ENCODE results near the gene NCAPD2.
"Not testable (repeated sequence)": the region's sequence is repeated elsewhere in the genome, so short reads cannot be mapped to it uniquely, and the experiment has no call there.

Gene NCAPD2

DNA sequence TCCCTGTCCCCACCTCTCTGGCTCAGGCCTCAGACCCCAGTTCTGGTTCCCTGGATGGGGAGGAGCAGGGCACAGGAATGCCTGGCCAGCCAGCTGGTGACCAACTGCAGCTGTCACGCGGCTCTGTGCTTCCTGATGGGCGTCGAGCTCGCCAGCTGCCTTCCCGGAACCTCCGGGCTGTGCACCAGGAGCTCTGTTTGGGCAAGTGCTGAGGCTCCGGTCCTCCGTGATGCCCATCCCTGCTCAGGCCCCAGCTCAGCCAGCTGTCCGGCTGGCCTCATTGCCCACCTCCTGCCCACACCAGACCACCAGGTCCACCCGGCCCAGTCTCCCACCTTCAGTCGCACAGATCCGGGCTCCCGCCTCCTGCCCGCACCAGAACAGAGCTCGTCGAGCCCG, 57.2 kb downstream of the NCAPD2 start:
- no peak for DNase-seq

DNA sequence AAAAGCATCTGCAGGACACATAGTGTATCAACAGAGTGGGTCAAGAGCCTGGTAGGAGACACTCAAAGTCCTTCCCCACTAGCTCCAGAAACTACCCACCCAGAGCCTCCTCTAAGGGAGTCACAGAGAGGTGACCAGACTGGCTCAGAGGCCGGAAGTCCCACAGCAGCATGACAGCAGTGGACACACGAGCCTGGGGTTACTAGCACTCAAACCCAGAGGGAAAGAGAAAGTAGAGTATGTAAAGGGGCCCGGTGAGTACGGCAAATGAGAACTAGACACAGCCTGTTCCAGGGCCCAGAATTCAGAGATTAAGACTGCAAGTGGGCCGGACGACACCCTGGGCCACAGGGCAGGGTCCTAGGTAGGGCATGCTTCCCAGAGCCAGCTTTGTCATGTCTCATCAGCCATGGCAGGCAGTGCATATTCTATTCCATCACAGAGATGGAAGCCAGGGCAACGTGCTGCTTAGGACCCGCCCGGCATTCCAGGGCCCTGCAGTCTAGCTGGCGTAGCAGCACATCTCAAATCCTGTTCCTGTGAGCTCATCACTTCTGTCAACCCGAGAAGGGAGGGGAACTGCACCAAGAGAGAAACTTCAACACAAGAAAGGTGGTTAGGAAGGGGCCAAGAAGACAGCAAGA, 57.7 kb downstream of the NCAPD2 start:
- DNase-seq, result peak; percentile 83

DNA sequence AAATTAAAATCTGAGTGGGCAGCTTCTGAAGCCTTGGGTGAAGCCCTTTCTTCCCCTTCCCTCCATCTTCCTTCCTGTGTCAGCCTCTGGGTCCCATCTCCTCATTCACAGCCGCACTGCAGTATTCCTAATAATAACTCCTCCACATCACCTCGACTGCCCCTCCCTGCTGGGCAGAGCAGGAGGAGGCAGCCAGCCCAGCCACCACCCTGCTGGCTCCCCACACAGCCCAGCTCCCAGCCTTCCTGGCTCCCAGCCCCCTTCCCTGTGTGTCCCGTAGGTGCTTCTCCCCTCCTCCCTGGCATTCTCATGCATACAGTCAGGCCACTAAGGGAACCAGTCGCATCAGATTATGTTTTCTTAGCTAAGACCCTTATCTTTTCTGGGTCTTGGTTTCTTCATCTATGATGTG, 58.2 kb downstream of the NCAPD2 start:
- DNase-seq, result no peak

DNA sequence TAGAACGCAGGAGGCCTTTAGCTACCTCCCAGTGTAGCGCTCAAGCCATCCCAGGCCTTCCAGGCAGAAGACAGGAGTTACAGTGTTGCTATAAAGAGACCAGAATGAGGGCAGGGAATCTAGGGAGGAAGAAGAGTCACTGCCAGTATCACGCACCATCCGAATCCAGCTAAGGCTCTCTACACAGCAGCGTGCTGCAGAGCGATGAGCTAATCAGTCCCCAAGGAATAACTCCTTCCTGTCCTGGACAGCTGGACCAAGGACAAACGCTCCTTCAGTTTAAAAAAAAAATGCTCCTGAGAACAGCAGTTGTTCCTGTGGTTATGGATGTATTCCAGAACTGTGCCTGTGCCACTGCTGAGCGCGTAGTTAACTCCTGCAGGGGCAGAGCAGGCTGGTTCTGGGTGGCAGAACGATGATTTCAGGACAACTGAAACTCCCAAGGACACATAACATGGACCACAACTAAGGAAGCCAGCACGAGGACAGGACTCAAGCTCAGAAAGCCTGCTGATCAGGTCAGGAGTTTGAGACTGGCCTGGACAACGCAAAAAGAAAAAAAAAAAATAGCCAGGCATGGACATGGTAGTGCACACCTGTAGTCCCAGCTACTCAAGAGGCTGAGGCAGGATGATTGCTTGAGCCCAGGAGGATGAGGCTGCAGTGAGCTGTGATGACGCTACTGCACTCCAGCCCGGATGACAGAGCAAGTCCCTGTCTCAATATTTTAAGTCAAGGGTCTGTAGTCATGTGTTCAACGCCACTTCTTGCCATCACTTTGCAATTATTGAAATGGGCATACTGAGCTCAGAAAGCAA, 59.4 kb downstream of the NCAPD2 start:
- DNase-seq, result no peak

DNA sequence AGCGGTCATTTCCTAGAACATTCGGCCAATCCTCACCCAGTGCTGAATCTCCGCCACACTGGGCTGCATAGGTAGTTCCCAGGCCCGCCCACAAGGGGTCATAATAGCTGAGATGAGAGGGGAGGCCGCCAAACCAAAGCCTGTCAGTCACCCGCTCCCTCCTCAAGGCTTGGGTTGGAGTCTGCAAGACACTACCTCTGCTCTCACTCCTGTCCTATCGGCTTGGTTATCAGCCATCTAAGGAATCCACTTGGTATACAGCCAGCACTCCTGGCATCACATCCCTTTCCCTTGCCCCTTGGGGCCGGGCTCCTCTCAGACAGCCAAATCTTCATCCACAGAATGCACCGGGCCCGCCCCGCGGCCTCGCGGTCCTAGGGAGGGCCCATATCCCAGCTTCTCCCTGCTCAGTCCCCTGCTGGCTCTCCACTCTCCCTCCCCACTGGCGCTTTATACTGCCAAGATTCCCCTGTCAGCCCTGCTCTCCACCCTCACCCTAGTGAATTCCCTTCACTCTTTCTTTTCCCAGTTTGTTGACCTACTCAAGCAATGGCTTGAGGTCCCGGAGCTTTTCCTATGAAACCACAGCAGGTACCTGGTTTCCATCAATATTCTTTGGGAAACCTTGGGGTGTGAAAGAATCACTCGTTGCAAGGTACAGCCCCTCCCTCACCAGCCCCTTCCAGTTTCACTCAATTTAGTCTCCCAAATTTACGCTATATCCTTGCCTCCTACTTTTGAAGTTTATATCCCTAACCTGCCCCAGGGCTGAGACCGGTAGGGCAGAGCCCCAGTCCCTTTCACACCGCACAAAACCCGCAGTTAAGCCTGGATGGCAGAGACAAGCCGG, 60.5 kb downstream of the NCAPD2 start:
- DNase-seq, result peak; percentile 97

DNA sequence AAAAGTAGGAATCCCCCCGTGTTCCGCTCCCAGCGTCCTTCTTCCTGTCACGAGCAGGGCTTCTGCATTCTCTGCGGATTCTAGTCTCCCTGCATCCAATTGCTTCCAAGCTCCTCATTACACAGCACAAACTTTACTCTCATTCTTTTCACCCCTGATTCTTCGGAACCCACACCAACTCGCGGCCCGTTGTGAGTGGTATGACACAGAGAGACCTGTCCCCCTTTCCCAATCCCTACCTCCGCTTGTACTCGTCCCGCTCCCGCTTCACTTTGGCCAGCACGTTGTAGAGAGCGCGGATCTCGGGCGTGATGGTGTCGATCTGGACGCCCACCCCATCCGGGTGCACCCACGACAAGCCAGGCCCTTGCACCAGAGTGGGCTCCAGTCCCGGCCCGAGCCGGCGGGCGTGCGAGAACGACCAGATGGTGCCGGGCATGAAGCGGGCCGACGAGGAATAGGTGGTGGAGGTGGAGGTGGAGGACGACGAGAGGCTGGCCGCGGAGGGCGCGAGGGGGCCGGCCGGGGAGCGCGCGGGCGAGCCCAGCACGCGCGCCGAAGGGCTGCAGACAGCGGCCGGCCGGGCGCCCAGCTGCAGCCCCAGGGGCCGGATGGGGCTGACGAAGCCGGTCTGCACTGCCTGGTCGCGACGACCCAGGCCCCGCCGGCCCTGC, 61.3 kb downstream of the NCAPD2 start:
- no peak for DNase-seq

DNA sequence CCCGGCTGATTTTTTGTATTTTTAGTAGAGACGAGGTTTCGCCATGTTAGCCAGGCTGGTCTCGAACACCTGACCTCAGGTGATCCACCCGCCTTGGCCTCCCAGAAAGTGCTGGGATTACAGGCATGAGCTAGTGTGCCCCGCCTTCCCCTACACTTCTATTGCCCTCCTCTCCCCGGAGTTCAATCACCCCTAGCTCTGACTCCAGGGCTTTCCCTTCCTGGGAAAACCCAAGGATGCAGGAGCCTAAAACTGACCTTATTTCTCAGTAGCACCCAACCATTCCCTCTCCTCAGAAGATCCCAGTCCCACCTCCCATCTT, 62.6 kb downstream of the NCAPD2 start:
- DNase-seq, result not testable (repeated sequence)

DNA sequence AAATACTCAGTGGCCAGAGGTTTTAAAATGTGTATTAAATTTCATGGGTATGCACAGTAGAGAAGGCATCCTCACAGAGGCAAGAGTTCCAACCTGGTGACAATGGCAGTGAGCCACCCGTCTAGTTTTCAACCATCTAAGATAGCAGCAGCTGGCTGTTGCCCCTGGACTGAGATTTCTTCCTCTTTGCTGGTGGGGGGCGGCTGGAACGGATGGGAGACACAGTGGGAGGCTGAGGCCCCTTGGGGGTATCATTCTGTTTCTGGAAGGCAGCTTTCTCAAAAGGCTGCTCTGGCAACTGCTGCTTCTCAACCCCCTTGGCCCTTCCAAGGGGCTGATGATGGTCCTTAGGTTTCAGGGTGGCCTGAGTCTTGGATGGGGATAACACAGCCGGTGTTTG, 63.0 kb downstream of the NCAPD2 start:
- DNase-seq, result no peak

DNA sequence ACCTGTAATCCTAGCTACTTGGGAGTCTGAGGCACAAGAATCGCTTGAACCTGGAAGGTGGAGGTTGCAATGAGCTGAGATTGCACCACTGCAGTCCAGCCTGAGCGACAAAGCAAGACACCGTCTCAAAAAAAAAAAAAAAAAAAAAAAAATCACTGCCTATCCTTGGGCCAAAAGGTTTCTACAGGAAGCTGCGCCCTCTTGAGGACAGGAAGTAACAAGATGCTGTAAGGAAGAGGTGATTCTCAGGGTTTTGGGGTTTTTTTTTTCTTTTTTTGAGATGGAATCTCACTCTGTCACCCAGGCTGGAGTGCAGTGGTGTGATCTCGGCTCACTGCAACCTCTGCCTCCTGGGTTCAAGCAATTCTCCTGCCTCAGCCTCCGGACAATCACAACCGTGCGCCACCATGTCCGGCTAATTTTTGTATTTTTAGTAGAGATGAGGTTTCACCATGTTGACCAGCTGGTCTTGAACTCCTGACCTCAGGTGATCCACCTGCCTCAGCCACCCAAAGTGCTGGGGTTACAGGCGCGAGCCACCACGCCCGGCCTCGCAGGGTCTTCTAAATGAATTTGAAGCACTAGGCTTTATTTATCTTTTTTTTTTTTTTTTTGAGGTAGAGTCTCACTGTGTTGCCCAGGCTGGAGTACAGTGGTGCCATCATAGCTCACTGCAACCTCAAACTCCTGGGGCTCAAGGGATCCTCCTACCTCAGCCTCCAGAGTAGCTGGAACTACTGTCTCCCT, 64.3 kb downstream of the NCAPD2 start:
- not testable (repeated sequence) for DNase-seq

DNA sequence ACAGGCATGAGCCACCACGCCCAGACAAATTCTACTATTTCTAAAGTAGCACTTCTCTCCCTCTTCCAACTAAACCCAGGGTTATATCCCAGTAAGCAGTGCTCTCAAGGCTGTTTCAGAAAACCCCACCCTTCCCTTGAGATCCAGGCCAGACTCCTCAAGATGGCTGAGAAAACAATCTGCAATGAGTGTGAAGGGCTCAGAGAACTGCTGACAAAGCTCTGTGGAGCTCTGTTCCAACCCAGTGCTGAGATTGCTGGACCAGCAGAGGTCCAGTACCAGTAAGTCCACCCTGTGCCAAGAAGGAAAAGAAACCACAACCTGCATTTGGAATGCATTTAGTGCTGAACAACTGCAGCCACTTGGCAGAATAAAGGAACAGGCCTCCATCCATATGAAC, 65.6 kb downstream of the NCAPD2 start:
- DNase-seq, result no peak

DNA sequence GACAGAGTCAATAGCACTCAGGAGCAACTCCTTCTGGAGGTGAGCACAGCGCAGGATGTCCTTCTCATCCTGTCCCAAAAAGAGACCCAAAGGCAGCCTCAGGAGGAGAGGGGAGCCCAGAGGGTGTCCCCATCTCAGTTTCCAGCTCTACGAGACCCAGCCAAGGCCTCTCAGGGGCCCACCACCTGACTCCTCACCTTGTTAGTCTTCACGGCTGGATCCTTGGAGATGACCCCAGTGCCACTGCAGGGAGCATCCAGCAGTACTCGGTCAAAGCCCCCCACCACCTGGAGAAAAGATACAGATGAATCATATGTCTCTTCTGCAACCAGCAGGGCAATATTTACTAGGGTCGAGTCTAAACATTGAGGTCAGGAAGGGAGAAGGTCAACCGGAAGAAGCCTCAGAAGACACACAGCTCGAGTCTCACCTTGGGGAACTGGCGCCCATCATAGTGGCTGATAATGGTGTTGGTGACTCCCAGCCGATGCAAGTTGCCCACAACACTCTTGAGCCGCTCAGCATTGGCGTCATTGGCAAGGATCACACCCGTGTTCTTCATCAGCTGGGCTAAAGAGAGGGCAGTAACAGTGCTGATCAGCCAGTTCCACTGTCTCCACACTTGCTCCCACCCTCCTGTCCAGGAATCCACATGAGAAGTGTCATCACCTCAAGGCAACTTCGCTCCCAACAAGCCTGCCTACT, 66.8 kb downstream of the NCAPD2 start:
- no peak for DNase-seq

DNA sequence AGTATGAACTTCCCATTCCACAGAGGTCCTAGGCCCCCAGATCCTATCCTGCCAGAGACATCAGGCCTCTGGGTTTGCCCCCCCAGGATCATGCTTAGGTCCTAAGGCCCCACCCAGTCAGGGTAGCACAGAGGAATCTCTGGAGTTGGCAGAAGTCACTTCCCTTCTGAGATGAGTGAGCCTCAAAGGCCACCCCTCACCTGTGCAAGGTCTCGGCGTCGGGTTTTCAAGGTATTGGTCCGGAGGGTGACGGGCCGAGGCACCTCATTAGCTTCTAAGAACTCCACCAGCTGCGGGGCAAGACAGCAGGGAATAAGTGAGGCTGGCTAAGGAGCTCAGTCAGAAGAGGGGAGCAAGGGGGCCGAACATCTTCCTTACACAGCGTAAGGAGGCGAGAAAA, 69.0 kb downstream of the NCAPD2 start:
- DNase-seq, result no peak

DNA sequence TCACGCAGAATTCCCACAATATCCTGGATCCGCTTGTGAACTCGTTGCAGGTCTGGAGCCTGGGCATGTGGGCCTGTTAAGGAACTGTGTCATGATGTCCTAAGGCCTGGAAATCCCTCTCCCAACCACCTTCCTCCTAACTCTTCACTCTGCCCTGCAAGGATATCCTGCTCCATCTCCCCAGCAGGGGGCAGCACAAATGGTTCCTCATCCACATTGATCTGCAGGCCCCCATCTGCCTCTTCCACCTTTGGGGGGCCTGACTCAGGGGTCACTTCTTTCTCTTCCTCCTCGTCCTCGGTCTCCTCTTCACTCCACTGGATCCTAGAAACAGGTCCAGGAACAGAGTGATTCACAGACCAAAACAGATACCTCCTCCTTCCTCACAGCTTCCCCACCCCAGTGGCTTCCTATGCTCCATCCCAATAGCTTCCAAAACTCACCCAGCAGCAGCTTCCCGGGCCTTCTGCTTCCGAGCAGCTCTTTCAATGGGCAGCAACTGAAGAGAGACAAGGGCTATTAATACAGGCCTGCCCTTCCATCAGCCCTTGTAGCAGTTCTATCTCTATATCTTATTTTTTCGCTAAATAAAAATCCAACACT, 69.6 kb downstream of the NCAPD2 start:
- DNase-seq, result peak; percentile 80

DNA sequence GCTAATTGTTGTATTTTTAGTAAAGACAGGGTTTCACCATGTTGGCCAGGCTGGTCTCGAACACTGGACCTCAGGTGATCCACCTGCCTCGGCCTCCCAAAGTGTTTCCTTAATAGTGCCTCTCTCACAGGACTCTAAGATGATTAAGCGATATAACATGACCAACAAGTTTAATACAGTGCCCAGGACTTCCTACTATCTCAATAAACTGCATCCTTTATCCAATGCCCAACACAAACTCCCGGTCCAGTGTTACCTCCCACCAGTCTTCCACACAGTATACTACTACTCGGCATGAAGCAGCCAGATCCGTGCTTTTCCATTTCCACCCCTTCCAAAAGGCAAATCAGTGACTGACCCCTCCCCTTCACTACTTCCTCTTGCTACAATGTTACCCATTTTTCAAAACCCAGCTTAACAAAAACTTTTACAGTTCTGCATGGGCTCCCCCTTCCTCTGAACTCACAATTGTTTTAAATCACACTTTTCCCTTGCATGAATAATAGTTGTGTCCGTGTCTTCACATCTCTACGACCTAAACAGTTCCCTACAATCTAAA, 73.3 kb downstream of the NCAPD2 start:
- no peak for DNase-seq

DNA sequence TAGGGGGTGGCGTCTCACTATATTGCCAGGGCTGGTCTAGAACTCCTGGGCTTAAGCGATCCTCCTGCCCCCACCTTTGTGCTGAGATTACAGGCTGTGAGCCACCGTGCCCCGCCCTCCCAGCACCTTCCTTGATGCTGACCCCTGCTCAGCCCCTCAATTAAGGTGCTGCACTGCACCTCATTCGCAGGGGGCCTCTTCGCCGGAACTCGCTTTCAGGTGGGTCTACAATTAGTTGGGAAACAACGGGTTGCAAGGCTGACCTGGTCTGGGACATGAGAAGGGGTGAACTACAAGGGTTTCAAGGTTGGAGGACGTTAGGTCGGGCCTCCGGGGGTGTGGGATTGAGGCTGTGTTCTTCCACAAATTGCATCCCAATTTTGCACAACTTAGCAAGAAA, 75.4 kb downstream of the NCAPD2 start:
- DNase-seq, result no peak

DNA sequence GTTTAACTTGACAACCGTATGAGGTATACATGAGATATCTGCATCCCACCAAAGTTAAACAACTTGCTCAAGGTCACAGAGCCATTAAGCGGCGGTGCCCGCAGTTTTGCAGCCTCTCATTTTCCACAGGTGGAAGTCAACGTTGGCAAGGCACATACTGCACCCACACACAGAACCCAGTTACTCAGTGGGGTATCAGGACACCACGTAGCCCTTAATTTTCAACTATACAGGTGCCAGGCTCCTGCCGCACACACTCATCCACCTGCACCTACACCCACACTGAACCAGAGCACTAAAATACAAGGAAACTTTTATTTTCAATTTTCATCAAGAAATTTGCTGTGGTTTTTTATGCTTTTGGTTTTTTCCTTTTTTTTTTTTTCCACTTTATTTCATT, 75.9 kb downstream of the NCAPD2 start:
- no peak for DNase-seq

DNA sequence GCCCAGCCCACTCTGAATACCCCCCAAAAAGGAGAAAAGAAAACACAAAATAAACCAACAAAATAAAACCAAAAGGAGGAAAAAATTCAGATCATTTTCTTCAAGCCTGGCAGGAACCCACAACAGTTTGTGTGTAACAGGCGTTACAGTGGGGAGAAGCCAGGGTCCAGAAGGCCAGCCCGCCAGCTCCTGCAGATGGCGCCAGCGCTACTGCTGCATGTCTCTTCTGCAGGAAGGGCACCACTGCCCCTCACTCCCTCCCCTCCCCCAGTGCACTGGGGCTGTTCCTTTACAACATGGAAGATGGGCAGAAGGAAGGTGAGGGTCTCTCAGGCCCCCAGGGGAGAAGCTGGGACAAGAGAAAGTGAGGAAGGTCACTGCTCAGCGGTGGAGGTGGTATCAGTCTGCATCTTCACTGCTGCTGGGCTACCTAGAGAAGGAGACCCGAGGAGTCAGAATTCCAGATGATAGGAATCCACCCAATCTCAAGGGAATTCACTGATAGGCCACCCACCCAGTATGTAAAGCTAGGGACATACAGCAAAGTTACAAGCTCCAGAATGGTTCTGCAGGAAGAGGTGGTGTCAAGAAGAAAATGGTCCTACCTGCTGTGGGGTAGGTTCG, 76.5 kb downstream of the NCAPD2 start:
- DNase-seq, result peak; percentile 89

DNA sequence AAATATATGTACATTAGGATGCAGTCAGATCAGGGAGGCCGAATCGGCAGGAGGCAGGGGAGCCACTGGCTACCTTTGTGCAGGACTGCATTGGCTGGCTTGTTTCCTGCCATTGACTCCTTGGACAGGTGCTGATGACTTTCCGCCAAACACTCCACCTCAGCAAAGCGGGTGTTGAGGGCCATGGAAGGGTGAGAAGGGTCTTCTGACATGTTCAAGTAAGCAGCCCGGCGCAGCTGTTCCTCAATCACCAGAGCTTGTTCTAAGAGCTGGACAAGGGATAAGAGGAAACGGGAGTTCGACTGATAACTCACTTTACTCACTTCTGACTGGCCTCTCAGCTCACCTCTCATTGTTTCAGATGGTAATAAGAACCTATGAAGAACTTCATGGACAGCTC, 79.1 kb downstream of the NCAPD2 start:
- no peak for DNase-seq

DNA sequence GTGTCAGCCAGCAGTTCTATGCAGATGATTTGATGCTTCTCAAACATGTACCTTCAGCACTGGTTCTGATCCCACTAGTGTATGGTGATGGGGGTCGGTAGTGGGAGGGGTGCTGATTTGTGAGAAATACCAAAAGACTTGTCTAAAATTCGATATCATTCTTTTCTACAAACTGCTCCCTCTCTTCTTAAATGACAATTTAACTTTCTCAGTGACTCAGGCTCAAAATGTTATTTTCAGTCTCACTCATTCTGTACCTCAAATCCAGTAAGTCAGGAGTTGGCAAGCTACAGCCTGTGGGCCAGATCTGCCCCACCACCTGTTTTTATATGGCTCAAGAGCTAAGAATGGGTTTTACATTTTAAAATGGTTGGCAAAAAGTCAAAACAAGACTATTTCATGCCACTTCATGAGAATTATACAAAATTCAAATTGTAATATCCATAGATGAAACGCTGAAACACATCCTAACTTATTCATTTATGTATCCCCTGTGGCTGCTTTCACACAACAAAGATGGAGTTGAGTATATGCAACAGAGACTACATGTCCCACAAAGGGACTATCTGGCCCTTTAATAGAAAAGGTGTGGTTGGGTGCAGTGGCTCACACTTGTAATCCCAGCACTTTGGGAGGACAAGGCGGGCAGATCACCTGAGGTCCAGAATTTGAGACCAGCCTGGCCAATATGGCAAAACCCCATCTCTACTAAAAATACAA, 80.8 kb downstream of the NCAPD2 start:
- no peak for DNase-seq

DNA sequence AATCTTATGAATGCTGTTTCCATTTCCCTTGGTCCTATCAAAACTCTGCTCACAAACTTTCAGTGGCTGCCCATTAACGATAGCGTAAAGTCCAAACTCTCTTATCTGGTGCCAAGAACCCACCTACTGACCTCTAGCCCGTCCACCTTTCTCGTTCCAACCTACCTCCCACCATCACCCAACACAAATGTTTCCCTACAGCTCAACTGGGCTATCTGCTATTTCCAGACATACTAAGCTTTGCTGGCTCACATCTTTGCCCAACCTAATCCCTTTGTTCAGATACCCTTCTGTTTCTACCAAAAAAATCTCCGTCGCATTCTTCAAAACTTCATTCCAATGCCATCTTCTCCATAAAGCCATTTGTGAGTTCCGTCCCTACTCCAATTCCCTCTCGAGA, 81.7 kb downstream of the NCAPD2 start:
- no peak for DNase-seq

Measured in islet precursor cell (in vitro differentiated cells).